Left hindlimb (tissue), 1 donor: ENCODE data around the gene VAMP4.
"Not testable (repeated sequence)": the region's sequence is repeated elsewhere in the genome, so short reads cannot be mapped to it uniquely, and the experiment has no call there.

Source experiments
- DNase-seq: peaks from one replicate; pipeline ENCODE4 v3.0.0-alpha.2; 2018

VAMP4 gene

GRCh38 chr1:171748651-171749050 is 6.8 kb upstream of the VAMP4 start:
- DNase-seq, result no peak

DNA sequence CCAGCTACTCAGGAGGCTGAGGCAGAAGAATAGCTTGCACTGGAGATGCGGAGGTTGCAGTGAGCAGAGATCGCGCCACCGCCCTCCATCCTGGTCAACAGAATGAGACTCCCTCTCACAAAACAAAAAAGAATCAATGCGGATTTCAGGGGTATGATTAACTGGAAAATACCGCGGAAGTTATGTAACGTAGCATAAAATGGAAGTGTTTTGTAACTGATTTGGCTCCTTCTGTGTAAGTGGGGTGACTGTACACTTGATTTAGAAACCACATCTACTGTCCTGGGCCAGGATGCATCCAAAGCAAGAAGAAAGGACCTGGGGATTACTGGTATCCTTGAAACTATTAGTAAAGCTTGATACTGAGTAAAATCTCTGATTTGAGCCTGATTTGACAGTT is 3.1 kb upstream of the VAMP4 start:
- DNase-seq, result no peak

- DNase-seq, result no peak
Observed at GRCh38 chr1:171743081-171743870, 1.4 kb upstream of the VAMP4 start.

- peak; percentile 64 for DNase-seq
Observed at GRCh38 chr1:171742577-171742922, 685 bp upstream of the VAMP4 start.

GRCh38 chr1:171740987-171741871 is 636 bp downstream of the VAMP4 start:
- peak; percentile 47 for DNase-seq

DNA sequence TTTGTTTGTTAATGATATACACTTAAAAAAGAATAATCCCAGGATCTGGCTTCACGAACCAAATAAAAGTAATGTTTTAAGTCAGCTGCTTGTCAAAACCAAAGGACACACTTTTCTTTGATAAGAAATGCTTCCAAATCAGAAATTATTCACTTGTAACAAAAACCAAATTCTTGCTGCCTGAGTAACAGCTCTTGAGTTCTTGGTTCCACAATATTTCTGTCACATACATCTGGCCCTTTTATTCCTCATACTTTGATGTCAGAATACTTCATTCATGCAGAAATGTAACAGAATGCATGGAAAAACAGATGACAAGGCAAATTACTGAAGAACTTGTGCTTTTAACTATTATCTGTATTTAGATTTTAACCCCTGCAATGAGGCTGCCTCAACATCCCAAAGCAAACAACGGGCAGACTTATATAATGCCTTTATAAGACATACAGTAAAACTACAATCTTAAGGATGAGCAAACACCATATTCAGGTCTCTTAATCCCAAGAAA is 1.5 kb downstream of the VAMP4 start:
- DNase-seq, result no peak

DNA sequence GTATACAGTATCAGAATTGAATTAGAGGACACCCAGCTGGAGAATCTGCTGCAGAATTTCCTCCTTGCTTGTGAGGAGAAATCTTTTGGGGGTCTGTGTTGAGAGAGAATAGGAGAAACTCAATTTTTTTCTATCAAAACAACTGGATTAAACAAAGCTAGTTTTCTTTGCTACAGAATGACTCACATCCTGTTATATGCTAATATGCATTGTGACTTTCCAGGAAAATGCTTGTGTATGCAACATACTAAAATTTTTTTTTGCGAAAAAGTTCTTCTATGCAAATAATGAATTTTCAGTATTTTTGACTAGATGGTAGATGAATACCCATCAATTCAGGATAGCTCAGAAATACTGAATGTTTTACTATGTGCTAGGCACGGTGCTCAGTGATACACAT is 2.2 kb downstream of the VAMP4 start:
- DNase-seq, result no peak

DNA sequence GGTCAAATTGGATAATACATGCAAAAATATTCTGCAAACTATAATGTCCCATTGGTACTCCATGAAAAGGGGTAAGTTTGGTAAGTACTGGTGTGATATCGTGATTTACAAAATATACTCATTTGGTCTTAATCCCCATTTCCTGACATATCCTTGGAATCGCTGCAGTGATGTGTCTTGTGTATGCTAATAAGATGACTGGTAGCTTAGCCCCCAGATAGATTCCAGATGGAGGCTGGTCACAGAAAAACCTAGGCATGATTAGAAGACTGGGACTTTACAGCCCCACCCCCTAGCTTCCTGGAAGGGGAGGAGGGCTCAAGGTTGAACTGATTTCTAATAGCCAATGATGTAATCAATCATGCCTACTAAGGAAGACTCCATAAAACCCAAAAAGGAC is 3.0 kb downstream of the VAMP4 start:
- no peak for DNase-seq

DNA sequence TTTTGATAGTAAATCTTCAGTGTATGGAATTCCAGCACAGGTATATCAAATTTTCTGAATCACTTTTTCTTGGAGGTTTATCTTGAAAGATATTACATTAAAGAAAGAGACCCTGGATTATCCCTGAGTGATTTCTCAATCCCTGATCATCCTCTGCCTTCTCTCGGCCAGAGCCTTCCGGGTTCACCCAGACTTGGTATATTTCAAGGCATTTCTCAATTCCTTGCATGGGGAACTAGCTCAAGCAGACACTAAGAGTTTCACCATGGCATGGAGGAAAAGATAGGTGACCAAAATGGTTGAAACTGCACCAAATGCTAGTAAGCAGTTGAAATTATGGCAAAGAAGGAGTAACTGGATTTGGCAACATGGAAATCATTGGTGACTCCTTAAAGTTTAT is 5.7 kb downstream of the VAMP4 start:
- DNase-seq, result no peak

DNA sequence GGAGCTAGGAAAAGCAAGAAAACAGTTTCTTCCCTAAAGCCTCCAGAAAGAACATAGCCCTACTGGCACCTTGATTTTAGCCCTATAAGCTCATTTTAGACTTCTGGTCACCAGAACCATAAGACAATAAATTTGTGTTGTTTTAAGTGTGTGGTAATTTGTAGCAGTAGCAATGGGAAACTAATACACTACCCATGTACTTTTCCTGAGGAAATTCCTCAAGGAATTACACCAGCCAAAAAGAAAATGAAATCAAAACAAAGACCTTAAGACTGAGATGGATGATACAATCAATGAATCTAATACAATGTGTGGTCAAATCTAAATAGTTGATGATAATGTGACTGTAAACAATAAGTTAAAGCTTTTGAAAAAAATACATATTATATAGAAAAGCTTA is 11.8 kb downstream of the VAMP4 start:
- no peak for DNase-seq

- no peak for DNase-seq
Observed at GRCh38 chr1:171727778-171728177, 14.1 kb downstream of the VAMP4 start.

- DNase-seq, result not testable (repeated sequence)
Observed at GRCh38 chr1:171723180-171723579, 18.7 kb downstream of the VAMP4 start.

DNA sequence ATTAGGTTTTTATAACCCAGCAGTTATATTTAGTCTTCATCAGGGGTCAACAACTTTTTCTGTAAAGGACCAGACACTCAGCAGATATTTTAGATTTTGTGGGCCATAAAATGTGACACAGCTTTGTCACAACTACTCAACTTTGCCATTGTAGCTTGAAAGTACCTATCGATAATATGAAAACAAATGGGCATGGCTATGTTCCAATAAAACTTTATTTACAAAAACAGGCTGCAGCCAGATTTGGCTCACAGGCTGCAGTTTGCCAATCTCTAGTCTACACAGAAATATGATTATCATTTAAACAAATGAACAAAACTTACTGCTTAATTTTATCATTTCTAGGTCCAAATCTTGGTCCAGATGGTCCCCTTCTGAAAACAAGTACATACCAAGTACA is 23.0 kb downstream of the VAMP4 start:
- DNase-seq, result no peak

GRCh38 chr1:171718216-171718615 is 23.6 kb downstream of the VAMP4 start:
- DNase-seq, result no peak

GRCh38 chr1:171717062-171717718 is 24.7 kb downstream of the VAMP4 start:
- DNase-seq, result no peak

- no peak for DNase-seq
Observed at GRCh38 chr1:171716616-171717015, 25.2 kb downstream of the VAMP4 start.

DNA sequence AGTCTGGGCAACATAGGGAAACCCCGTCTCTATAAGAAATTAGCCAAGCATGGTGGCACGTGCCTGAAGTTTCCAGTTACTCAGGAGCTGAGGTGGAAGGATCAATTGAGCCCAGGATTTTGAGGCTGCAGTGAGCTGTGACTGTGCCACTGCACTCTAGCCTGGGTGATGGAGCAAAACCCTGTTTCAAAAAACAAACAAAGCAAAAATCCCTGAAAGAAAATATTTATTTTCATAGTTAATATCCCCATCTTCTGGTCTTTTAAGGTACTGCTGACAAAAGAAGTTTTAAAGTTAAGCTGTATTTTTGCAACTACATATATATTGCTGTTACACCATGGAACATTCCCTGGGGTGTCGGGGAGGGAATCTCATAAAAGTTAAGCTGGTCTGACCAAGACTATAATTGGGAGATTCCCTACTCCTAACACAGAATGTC is 26.0 kb downstream of the VAMP4 start:
- DNase-seq, result no peak

- DNase-seq, result no peak
Observed at GRCh38 chr1:171712341-171712740, 29.5 kb downstream of the VAMP4 start.

DNA sequence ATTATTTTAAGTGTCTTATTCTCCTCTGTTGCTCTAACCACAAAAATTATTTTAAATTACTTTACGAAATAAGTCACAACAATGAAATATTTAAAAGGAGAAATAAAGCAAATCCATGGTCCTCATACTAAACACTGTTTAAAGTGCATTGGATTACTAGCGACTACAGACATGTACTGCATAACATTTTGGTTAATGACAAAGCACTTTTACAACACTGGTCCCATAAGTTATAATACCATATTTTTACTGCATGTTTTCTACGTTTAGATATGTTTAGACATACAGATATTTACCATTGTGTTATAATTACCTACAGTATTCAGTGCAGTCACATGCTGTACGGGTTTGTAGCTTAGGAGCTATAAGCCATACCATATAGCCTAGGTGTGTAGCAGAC is 30.2 kb downstream of the VAMP4 start:
- no peak for DNase-seq

GRCh38 chr1:171707583-171707982 is 34.3 kb downstream of the VAMP4 start:
- no peak for DNase-seq

GRCh38 chr1:171702598-171702997 is 39.3 kb downstream of the VAMP4 start:
- no peak for DNase-seq

- no peak for DNase-seq
Observed at GRCh38 chr1:171699531-171699930, 42.3 kb downstream of the VAMP4 start.

GRCh38 chr1:171695772-171696171 is 46.1 kb downstream of the VAMP4 start:
- DNase-seq, result not testable (repeated sequence)
